Osteoblast (primary cell): Measurements from ENCODE around the gene NEDD4L. TPM values are rescaled to one million over a fixed set of nuclear protein-coding genes. Genes with fewer than 3 reads are reported as not detected.

ENCODE experiments used
- DNase-seq: peaks from one replicate; pipeline ENCODE4 v3.0.0; 2011; ENCODE audit warnings: low spot score, mixed read lengths; ENCODE audit not compliant: insufficient read length; ENCODE audit errors: missing footprints
- H2AFZ ChIP-seq: 2 replicates; pipeline ENCODE4 v1.6.0; 2011; ENCODE audit warnings: mild to moderate bottlenecking, low read length
- H3K27ac ChIP-seq: 2 replicates; pipeline ENCODE4 v1.5.1; 2011; ENCODE audit warnings: mild to moderate bottlenecking, low read depth, low read length, moderate library complexity
- H3K27me3 ChIP-seq: 2 replicates; pipeline ENCODE4 v1.6.0; 2012; ENCODE audit warnings: mild to moderate bottlenecking, control low read depth, inconsistent platforms, low read length, moderate library complexity; ENCODE audit not compliant: insufficient read depth
- H3K36me3 ChIP-seq: 2 replicates; pipeline ENCODE4 v1.5.1; 2011; ENCODE audit warnings: mild to moderate bottlenecking, low read length, control low read depth, moderate library complexity; ENCODE audit not compliant: insufficient read depth
- H3K4me1 ChIP-seq: 2 replicates; pipeline ENCODE4 v1.5.1; 2011; ENCODE audit warnings: mild to moderate bottlenecking, low read length, control low read depth, moderate library complexity; ENCODE audit not compliant: insufficient read depth
- H3K4me2 ChIP-seq: 2 replicates; pipeline ENCODE4 v1.6.0; 2011; ENCODE audit warnings: mild to moderate bottlenecking, low read length; ENCODE audit not compliant: insufficient read depth
- H3K4me3 ChIP-seq: fragments of 200-600 bp; sonication (generic); 3 replicates; pipeline ENCODE4 v1.5.1; 2012; ENCODE audit warnings: mild to moderate bottlenecking, low read length, inconsistent platforms; ENCODE audit not compliant: insufficient read depth
- H3K79me2 ChIP-seq: 2 replicates; pipeline ENCODE4 v1.6.0; 2012; ENCODE audit warnings: mild to moderate bottlenecking, low read length, control low read depth, inconsistent platforms; ENCODE audit not compliant: insufficient read depth
- H3K9me3 ChIP-seq: 2 replicates; pipeline ENCODE4 v1.5.1; 2011; ENCODE audit warnings: low read depth, low read length, control low read depth
- H4K20me1 ChIP-seq: 2 replicates; pipeline ENCODE4 v1.6.0; 2012; ENCODE audit warnings: mild to moderate bottlenecking, low read length, control low read depth; ENCODE audit not compliant: insufficient read depth
- total RNA-seq: library from RNA; depleted of rRNA; stranded (reverse); fragments of >200 nt; gene quantifications from 2 replicates; pipeline ENCODE4 v1.2.3, GENCODE V29; 2012
- TF ChIP-seq, protein P1 (sequence below): IDR thresholded peaks from 2 replicates; pipeline ENCODE4 v1.5.1; 2011; ENCODE audit warnings: mild to moderate bottlenecking, low read depth, low read length, moderate library complexity; ENCODE audit errors: extremely low read depth

Gene NEDD4L
- total RNA-seq, 1 donor, result 30.0 TPM

DNA sequence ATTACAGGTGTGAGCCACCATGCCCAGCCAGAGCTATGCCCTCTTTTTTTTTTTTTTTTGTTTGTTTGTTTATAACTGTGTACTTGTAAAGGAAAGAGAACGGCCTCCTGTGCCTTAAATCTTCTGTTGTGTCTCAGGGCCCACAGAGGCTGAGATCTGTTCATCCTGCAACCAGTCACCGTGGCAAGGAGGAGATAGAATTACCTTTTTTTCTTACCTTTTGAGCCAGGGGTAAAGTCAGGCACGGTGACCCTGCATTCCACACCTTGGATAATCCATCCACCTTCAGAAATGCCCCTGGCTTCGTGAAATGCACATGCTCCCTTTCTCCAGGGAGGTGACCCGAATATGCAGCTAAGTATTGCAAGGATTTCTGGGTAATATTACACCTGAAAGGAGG lies 12.8 kb downstream of the NEDD4L start:
- Histone ChIP-seq H3K27ac (no peak overlapping the region), H3K4me1 (peaks cover 5% of the 10 kb centered on the region), H3K36me3 (no peaks in the 10 kb centered on the region), H3K4me2 (no peak overlapping the region), H3K9me3 (no peaks in the 10 kb centered on the region), H3K27me3 (peaks cover 12% of the 10 kb centered on the region), H3K79me2 (no peaks in the 10 kb centered on the region), H3K4me3 (no peak overlapping the region), H2AFZ (no peak overlapping the region), H4K20me1 (no peaks in the 10 kb centered on the region)
- DNase-seq, result no peak
- TF ChIP-seq, protein P1, sequence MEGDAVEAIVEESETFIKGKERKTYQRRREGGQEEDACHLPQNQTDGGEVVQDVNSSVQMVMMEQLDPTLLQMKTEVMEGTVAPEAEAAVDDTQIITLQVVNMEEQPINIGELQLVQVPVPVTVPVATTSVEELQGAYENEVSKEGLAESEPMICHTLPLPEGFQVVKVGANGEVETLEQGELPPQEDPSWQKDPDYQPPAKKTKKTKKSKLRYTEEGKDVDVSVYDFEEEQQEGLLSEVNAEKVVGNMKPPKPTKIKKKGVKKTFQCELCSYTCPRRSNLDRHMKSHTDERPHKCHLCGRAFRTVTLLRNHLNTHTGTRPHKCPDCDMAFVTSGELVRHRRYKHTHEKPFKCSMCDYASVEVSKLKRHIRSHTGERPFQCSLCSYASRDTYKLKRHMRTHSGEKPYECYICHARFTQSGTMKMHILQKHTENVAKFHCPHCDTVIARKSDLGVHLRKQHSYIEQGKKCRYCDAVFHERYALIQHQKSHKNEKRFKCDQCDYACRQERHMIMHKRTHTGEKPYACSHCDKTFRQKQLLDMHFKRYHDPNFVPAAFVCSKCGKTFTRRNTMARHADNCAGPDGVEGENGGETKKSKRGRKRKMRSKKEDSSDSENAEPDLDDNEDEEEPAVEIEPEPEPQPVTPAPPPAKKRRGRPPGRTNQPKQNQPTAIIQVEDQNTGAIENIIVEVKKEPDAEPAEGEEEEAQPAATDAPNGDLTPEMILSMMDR, result no peak

DNA sequence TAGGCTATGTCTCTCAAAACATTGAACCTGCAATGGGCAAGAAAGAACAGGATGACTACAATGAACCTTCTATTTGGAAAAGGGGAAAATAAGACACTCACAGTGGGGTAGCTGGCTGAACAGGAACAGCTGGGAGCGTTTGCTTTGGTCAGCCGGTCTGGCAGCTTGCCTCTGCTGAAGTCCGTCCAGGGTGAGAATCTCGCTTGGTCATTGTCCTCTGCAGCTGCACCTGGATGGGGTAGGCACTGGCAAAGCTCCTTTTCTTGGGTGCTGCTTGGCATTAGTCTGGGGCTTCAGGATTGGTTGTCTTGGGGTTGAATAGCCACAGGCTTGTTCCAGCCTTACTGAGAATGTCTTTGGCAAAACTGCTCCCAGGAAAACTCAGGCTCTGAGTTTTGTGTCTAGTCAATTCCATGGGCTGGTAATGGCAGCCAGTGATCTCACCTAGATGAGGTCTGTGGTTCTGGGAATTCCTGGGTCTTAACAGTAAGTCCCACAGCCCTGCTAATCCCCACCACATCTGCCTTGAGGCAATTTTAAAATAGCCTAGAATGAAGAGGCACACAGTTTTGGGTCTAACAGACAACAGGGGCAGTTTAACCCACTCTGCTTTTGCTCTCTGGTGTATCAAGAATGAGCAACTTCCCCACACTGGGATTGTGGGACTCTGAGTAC lies 13.4 kb downstream of the NEDD4L start:
- no peak overlapping the region for H3K4me3 ChIP-seq
- H3K9me3 ChIP-seq, result no peaks in the 10 kb centered on the region
- peaks cover 5% of the 10 kb centered on the region for H3K4me1 ChIP-seq
- H2AFZ ChIP-seq, result no peak overlapping the region
- H3K79me2 ChIP-seq, result no peaks in the 10 kb centered on the region
- H3K27ac ChIP-seq, result no peak overlapping the region
- peaks cover 14% of the 10 kb centered on the region for H3K27me3 ChIP-seq
- DNase-seq, result no peak
- H4K20me1 ChIP-seq, result no peaks in the 10 kb centered on the region
- H3K36me3 ChIP-seq, result no peaks in the 10 kb centered on the region
- TF ChIP-seq, protein P1, result no peak
- H3K4me2 ChIP-seq, result no peak overlapping the region

DNA sequence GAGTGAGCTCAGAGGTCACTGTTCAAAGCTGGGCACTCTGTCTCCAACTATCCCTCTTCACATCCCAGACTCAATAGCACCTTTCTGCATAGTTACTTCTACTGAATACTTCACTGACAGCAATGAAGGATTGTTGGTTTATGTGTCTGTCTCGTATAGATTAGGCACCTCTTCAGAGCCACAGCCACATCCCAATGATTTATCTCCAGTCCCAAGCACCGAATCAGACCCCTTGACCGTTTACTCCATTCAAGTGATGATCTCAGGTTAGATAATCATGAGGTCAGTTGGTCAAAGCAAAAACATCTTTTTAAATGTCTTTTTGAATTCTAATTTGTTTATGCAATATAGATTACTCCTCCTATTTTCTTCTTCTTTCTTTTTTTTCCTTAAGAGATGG lies 14.7 kb downstream of the NEDD4L start:
- H3K4me1 ChIP-seq, result peaks cover 5% of the 10 kb centered on the region
- H4K20me1 ChIP-seq, result no peaks in the 10 kb centered on the region
- no peaks in the 10 kb centered on the region for H3K9me3 ChIP-seq
- TF ChIP-seq, protein P1, result no peak
- H3K27ac ChIP-seq, result no peak overlapping the region
- DNase-seq, result no peak
- no peak overlapping the region for H3K4me3 ChIP-seq
- H2AFZ ChIP-seq, result no peak overlapping the region
- H3K79me2 ChIP-seq, result no peaks in the 10 kb centered on the region
- no peaks in the 10 kb centered on the region for H3K36me3 ChIP-seq
- peaks cover 14% of the 10 kb centered on the region for H3K27me3 ChIP-seq
- no peak overlapping the region for H3K4me2 ChIP-seq

DNA sequence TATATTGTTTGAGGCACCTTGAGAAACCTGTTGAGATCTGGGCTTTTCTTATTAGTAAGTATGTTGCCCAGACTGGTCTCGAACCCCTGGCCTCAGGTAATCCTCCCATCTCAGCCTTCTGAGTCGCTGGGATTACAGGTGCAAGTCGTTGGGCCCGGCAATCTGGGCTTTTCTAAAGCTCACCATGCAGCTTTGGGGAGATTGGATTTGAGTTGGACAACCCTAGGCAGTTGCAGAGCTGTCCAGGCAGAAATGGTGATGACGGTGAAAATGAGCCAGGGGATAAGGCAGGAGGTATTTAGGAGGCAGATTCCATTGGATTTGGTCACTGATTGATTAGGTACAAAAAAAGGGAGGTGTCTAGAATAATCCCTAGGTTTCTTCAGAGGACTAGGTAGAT lies 16.2 kb downstream of the NEDD4L start:
- no peaks in the 10 kb centered on the region for H4K20me1 ChIP-seq
- no peaks in the 10 kb centered on the region for H3K36me3 ChIP-seq
- H3K4me2 ChIP-seq, result no peak overlapping the region
- no peak overlapping the region for H2AFZ ChIP-seq
- no peaks in the 10 kb centered on the region for H3K79me2 ChIP-seq
- H3K9me3 ChIP-seq, result no peaks in the 10 kb centered on the region
- no peak overlapping the region for H3K27ac ChIP-seq
- H3K27me3 ChIP-seq, result peaks cover 15% of the 10 kb centered on the region
- H3K4me3 ChIP-seq, result no peak overlapping the region
- TF ChIP-seq, protein P1, result no peak
- no peaks in the 10 kb centered on the region for H3K4me1 ChIP-seq
- no peak for DNase-seq
